Stimulated activated CD8-positive, alpha-beta memory T cell treated with anti-CD3 and anti-CD28 coated beads, Interleukin-15, amount 100 ng/mL, for 1 hour (primary cell): ENCODE data around the gene KRTAP10-1.
"Not testable (repeated sequence)": the region's sequence is repeated elsewhere in the genome, so short reads cannot be mapped to it uniquely, and the experiment has no call there.

Experiments used
- DNase-seq: peaks from one replicate; pipeline ENCODE4 v3.0.0-alpha.2; 2020; ENCODE audit warnings: low read depth

Gene KRTAP10-1

GRCh38 chr21:44569861-44570517 lies 30.0 kb upstream of the KRTAP10-1 start:
- no peak for DNase-seq

GRCh38 chr21:44568667-44569556 lies 28.9 kb upstream of the KRTAP10-1 start:
- no peak for DNase-seq

- no peak for DNase-seq
Measured at GRCh38 chr21:44568261-44568660, 28.3 kb upstream of the KRTAP10-1 start.

- DNase-seq, result no peak
Measured at GRCh38 chr21:44567481-44568171, 27.6 kb upstream of the KRTAP10-1 start.

- DNase-seq, result no peak
Measured at GRCh38 chr21:44566403-44566802, 26.4 kb upstream of the KRTAP10-1 start.

- DNase-seq, result no peak
Measured at GRCh38 chr21:44564886-44565598, 25.0 kb upstream of the KRTAP10-1 start.

GRCh38 chr21:44564099-44564498 lies 24.1 kb upstream of the KRTAP10-1 start:
- no peak for DNase-seq

GRCh38 chr21:44558695-44559094 lies 18.7 kb upstream of the KRTAP10-1 start, which contains the start of gene KRTAP10-3:
Gene KRTAP10-3 (minus strand): TSS chr21:44558795. CDS start chr21:44558715, 80 bp downstream.
- no peak for DNase-seq

GRCh38 chr21:44558329-44558675 lies 18.3 kb upstream of the KRTAP10-1 start:
- not testable (repeated sequence) for DNase-seq

- DNase-seq, result no peak
Measured at GRCh38 chr21:44557491-44558328, 17.7 kb upstream of the KRTAP10-1 start.

GRCh38 chr21:44556879-44557278 lies 16.9 kb upstream of the KRTAP10-1 start:
- no peak for DNase-seq

- DNase-seq, result no peak
Measured at GRCh38 chr21:44555200-44555875, 15.3 kb upstream of the KRTAP10-1 start.

- DNase-seq, result no peak
Measured at GRCh38 chr21:44552681-44553080, 12.7 kb upstream of the KRTAP10-1 start.

GRCh38 chr21:44552136-44552535 lies 12.1 kb upstream of the KRTAP10-1 start:
- no peak for DNase-seq

GRCh38 chr21:44551340-44551961 lies 11.5 kb upstream of the KRTAP10-1 start, which contains the start of gene KRTAP10-2:
Gene KRTAP10-2 (minus strand): TSS chr21:44551505. CDS start chr21:44551458, 47 bp downstream.
- DNase-seq, result no peak

GRCh38 chr21:44550807-44551206 lies 10.8 kb upstream of the KRTAP10-1 start:
- no peak for DNase-seq

- not testable (repeated sequence) for DNase-seq
Measured at GRCh38 chr21:44550285-44550684, 10.3 kb upstream of the KRTAP10-1 start.

- DNase-seq, result no peak
Measured at GRCh38 chr21:44549525-44550211, 9.7 kb upstream of the KRTAP10-1 start.

- DNase-seq, result no peak
Measured at GRCh38 chr21:44548922-44549321, 8.9 kb upstream of the KRTAP10-1 start.
